SH-SY5Y (cell line): Measurements from ENCODE around the gene MEGF9.

Source experiments
- GATA2 ChIP-seq: IDR thresholded peaks from 2 replicates; pipeline ENCODE4 v1.6.1; 2011; ENCODE audit warnings: mild to moderate bottlenecking, low read depth, low read length
- GATA3 ChIP-seq: IDR thresholded peaks from 2 replicates; pipeline ENCODE4 v1.6.1; 2011; ENCODE audit warnings: low read depth, mild to moderate bottlenecking, low read length, moderate library complexity

DNA sequence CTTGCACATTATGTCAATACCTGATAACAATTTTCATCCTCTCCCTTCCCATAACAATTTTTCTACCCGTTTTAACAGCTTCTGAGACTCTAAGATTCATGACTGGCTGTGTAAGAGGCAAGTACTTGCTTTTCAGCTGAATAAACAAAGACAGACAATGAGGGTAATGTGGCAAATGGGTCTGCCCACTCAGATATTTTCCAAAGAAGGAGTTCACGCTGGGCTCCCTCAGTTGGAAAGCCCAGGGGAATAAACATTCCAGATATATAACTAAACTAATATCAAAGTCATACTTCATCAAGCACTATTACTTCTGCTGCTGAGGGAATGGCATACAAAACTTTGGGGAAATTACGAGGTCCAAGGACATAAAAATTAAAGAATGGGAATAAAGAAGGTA lies 24.4 kb downstream of the MEGF9 start:
- TF ChIP-seq GATA2 (no peak), GATA3 (no peak)
